RPMI7951 (cell line): ENCODE data around the gene CRMP1. TPM values are rescaled to one million over a fixed set of nuclear protein-coding genes. Genes with fewer than 3 reads are reported as not detected.

Experiments used
- DNase-seq: peaks from one replicate; pipeline ENCODE4 v3.0.0-alpha.2; 2012; ENCODE audit warnings: low read depth
- total RNA-seq: library from RNA; depleted of rRNA; stranded (reverse); fragments of >200 nt; shearing (Covaris generic); gene quantifications from 2 replicates; pipeline ENCODE4 v1.2.3, GENCODE V29; 2014

Gene CRMP1
- total RNA-seq, 1 experiment from 2014 or later: under 0.01 TPM

DNA sequence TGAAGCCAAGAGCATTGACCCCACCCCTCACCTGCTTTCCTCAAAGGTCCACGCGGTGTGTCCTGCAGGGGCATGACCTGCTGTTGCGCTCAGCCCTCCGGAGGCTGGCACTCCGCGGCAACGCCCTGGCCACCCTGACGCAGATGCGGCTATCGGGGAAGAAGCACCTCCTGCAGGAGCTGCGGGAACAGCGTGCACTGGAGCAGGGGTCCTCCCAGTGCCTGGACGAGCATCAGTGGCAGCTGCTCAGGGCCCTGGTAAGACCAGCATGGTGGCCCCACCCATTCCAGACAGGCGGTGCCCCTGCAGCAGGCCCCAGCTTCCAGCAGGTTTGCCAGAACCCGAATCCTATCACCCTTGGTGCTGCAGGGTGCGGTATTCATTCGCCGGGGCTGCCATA is 95.9 kb downstream of the CRMP1 start:
- DNase-seq: no peak

GRCh38 chr4:5795580-5795979 is 97.3 kb downstream of the CRMP1 start:
- DNase-seq: no peak

DNA sequence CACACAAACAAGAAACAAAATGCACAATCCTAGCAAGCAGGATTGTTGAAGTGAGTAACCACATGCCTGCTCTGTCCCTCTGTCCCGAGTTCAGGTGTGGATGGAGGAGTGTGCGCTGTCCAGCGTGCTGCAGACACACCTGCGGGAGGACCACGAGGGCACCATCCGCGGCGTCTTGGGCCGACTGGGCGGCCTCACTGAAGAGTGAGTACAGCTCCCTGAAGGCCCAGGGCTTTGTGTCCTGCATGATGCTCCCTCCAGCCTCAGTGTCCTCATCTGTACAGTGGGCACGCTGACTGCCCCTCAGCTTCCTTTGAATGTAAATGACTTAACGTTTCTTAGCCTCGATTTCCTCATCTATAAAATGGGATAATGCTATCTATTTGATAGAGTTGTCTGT is 99.4 kb downstream of the CRMP1 start:
- DNase-seq: no peak

- no peak for DNase-seq
Measured at GRCh38 chr4:5791654-5792053, 101.2 kb downstream of the CRMP1 start.

DNA sequence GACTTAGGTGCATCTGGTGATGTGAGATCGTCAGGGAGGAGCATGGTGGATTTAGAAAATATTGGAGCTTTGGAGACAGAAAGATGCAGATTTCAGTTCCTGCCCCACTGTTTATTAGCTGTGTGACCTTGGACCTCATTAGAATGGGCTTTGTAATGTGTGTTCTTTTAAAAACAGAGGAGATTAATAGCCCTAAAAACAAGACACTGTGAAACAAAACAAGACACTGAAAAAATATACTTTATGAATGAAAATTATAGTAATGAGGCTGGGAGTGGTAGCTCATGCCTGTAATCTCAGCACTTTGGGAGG is 102.4 kb downstream of the CRMP1 start:
- DNase-seq: no peak

GRCh38 chr4:5789141-5789540 is 103.7 kb downstream of the CRMP1 start:
- no peak for DNase-seq

DNA sequence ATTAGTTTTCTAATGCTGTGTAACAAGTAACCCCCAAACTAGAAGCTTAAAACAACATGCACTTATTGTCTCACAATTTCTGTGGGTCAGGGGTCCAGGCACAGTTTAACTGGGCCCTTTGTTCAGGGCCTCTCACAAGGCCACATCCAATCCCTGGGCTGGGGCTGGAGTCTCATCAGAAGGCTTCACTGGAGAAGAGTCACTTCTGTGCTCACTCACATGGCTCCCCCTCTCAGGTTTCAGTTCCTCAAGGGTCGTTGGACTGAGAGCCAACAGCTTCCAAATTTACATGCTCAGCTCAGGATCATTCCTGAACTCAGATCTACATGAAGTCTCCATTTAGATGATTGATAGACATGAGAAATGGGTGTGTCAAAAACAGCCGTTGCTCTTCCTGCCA is 104.7 kb downstream of the CRMP1 start:
- no peak for DNase-seq

GRCh38 chr4:5787311-5787710 is 105.6 kb downstream of the CRMP1 start:
- no peak for DNase-seq

DNA sequence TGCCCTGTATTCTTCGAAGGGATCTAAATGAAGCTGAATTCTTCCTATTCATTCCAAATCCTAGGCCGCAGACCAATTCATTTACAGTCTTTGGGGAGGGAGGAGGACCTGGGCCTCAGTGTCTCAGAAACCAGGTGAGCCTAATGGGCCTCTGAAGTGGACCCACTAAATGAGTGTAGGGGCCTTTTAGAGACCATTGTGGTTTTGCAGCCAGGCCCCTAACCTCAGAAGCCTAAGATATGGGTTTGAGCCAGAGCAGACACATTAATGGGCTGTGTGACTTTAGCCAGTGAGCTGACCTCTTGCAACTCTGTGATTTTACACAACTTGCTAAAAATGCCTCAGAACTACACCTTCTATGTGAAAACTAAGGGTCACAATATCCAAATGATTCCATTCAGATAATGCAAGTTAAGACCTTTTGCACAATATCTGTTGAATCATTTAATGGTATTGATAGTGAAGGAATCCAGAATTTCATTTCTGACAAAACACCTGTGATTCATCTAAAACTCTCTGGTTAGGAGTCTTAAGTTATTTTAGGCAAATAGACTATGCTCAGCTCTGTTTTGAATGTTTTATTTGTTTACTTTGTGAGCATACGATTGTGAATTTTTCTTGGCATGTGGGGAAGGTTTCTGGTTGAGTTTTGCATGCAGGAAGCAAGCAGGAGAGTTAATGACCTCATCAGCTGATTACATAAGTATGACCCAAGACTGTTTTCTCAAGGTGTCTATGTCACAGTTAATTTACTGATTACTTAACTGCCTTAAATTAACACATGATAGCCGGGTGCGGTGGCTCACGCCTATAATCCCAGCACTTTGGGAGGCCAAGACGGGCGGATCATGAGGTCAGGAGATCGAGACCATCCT is 106.8 kb downstream of the CRMP1 start:
- no peak for DNase-seq

GRCh38 chr4:5784960-5785611 is 107.8 kb downstream of the CRMP1 start:
- peak; percentile 43 for DNase-seq

DNA sequence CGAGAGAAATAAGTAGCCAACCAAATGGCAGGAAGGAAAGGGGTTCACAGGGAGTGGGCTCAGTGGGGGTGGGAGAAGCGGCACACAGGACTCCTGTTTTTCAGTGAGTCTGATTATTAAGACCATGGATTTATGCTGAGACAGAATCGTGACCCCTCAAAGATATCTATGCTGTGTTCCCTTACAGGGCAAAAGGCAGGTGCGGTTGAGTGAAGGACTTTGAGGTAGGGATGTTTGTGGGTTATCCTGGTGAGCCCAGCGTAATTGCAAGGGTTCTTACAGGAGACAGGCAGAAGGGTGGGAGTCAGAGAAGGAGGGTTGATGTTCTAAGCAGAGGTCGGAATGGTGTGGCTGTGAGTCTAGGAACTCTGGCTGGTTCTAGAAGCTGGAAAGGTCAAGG is 108.9 kb downstream of the CRMP1 start:
- DNase-seq: no peak

GRCh38 chr4:5783486-5783885 is 109.4 kb downstream of the CRMP1 start:
- DNase-seq: no peak

DNA sequence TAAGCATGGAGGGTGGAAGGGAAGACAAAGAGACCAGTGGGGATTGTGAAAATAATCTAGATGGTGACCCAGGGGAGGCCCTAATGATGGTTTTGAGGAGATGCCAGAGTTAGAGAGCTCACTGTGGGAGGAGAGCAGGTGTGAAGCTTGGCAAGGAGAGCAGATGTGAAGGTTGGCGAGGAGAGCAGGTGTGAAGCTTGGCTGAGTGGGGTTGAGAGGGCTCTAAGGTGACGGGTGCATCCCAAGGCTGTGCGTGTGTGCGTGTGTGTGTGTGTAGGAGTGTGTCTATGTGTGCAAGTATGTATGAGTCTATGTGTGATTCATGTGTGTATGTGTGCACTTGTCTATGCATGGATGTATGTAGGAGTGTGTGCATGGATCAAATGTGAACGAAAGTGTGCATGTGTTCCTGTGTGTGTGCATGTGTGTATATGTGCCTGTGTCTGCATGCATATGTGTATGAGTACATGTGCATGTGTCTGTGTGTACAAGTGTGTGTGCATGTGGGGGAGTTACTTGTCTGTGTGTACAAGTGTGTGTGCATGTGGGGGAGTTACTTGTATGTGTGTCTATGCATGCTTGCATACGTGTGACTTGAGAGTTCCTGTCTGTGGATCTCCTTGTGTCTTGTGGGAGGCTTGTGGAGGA is 109.9 kb downstream of the CRMP1 start:
- no peak for DNase-seq

DNA sequence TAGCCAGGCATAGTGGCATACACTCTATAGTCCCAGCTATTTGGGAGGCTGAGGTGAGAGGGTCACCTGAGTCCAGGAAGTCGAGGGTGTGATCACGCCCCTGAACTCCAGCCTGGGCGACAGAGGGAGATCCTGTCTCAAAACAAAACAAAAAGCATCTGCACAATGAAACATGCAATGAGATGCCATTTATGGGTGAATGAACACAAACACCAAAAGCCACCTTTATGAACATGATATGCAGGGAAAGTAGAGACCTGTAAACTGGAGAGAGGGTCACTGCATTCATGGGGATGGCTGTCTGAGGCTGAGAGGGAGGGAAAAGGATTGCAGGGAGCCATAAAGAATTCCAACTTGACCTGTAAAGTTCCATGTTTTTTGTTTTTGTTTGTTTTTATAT is 111.2 kb downstream of the CRMP1 start:
- no peak for DNase-seq

DNA sequence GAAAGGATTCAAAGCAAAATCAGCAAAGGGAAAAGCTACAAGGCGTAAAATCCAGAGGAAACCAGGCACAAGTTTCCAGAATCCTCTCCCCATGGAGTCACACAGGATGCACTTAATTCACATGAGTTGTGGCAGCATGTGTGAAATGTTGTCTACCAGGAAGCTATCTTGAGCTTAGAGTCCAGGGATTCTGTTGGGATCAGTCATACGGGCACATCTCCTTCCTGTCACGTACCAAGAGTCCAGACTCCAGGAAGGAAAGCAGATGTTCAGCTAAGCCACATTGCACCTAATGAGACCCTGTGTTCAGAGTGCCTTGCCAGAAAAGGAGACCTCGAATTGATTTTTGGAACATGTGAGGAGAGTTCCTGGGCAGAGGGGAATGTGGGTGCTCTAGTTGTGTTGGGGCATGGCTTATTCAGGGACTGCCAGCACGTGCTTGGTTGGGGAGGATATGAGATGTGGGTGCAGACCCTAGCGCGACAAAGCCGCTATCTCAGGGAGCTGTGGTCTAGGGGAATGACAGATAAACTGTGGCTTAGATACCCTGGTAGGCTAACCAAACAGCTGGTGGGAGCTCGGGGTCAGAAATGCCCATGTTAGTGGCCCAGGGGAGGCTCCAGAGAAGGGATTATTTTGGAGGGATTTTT is 111.9 kb downstream of the CRMP1 start:
- peak; percentile 40 for DNase-seq

DNA sequence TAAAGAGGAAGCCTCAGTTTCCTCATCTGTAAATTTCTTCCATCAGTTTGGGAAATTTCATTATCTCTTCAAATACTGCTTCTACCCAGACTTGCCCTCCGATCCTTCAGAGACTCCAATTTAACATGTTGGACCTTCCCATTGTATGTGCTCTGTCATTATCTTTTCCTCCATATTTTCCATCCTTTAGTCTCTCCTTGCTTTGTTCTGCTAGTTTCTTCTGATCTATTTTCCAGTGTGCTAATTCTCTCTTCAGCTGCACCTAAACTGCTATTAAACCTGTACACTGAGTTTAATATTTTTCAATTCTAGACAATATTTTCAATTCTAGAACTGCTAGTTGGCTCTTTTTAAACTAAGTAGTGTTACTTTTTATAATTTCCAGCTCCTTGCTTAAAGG is 116.4 kb downstream of the CRMP1 start:
- no peak for DNase-seq

DNA sequence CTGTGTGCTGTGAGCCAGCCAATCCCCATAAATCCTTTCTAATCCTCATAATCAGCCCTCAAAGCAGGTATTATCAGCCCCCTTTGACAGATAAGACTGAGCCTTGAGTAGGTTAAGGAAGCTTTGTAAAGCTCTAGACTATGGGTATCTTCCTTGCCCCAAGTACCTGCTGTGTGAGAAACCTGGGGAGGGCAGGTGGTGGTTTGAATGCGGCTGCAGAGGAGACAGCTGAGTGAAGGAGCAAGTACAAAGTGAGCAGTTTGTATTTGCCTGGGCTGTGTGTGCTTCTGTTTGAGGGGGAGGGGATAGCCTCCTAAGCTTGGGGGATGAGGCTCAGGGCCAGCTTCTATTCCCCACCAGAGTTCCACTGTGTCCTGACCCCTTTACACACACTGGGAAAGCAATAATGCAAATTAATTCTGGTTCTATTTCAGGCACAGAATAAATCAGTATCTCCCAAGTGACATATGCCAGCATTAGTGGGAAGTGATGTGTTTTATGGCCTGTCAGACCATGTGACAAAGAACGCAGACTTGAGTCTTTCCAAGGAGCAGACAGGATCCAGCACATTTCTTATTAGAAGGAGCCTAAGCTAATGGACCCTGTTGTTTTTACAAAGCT is 118.4 kb downstream of the CRMP1 start:
- DNase-seq: no peak

- no peak for DNase-seq
Measured at GRCh38 chr4:5773271-5773555, 119.7 kb downstream of the CRMP1 start.

GRCh38 chr4:5772528-5773270 is 120.2 kb downstream of the CRMP1 start:
- DNase-seq: no peak
